DMS79 (cell line): ENCODE measurements around the gene PBX1.

Experiments used
- DNase-seq: peaks from one replicate; lab custom pipeline; 2025; lab: John Stamatoyannopoulos, UW

Gene PBX1

GRCh38 chr1:164864161-164864560, 305.2 kb downstream of the PBX1 start:
- DNase-seq: no peak

- DNase-seq: no peak
Observed at GRCh38 chr1:164865385-164865784, 306.4 kb downstream of the PBX1 start.

- no peak for DNase-seq
Observed at GRCh38 chr1:164867590-164867989, 308.6 kb downstream of the PBX1 start.

GRCh38 chr1:164868990-164869389, 310.0 kb downstream of the PBX1 start:
- DNase-seq: no peak

GRCh38 chr1:164875518-164875917, 316.5 kb downstream of the PBX1 start:
- DNase-seq: no peak

- DNase-seq: no peak
Observed at GRCh38 chr1:164876398-164877116, 317.6 kb downstream of the PBX1 start.

- DNase-seq: no peak
Observed at GRCh38 chr1:164880199-164880598, 321.2 kb downstream of the PBX1 start.

GRCh38 chr1:164880644-164881043, 321.7 kb downstream of the PBX1 start:
- no peak for DNase-seq

- no peak for DNase-seq
Observed at GRCh38 chr1:164885311-164885710, 326.3 kb downstream of the PBX1 start.

- no peak for DNase-seq
Observed at GRCh38 chr1:164886101-164886500, 327.1 kb downstream of the PBX1 start.

- DNase-seq: no peak
Observed at GRCh38 chr1:164891615-164892014, 332.6 kb downstream of the PBX1 start.

GRCh38 chr1:164895026-164895912, 336.3 kb downstream of the PBX1 start:
- DNase-seq: no peak

- no peak for DNase-seq
Observed at GRCh38 chr1:164901031-164901430, 342.0 kb downstream of the PBX1 start.
